ENCODE results near the gene TGFBR3.
A peak's percentile ranks its signal among the peaks of the same experiment; 100 is the strongest.

TGFBR3 gene

GRCh38 chr1:91774520-91775203 lies 111.3 kb downstream of the TGFBR3 start (continued):
- TF ChIP-seq HIC1 (tag by site-specific recombination; IDR thresholded peaks at IDR 0.05), result no peak
- TF ChIP-seq ZEB2 (tag by site-specific recombination; IDR thresholded peaks at IDR 0.05), result no peak

DNA sequence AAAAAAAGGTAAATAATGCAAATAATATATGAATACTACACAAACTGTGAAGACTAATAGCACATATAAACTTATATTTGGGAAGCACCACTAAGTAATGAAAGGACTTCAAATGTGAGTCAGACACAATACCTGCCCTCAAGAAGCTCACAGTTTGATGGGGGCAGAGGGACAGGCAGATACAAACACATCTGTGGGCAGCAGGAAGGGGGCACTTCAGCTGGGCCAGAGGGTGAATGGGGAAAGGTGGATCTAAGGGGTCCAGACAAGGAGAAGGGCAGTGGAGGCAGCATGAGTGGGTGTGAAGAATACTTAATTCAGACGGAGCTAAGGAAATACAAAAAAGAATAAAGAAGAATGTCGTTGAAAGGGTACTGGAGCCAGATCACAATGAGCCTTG lies 114.2 kb downstream of the TGFBR3 start:
- TF ChIP-seq ZNF157 (tag by site-specific recombination; IDR thresholded peaks at IDR 0.05) (no peak), ZNF529 (tag by site-specific recombination; IDR thresholded peaks at IDR 0.05; ENCODE audit: insufficient replicate concordance) (no peak), ZNF175 (tag by site-specific recombination; IDR thresholded peaks at IDR 0.05) (no peak), ZNF629 (tag by site-specific recombination; IDR thresholded peaks at IDR 0.05) (no peak), KLF16 (tag by site-specific recombination; IDR thresholded peaks at IDR 0.05) (no peak), ZNF473 (tag by site-specific recombination; IDR thresholded peaks at IDR 0.05) (no peak), HOXC10 (CRISPR knock-in tag; IDR thresholded peaks at IDR 0.05) (no peak), ZNF121 (tag by site-specific recombination; IDR thresholded peaks at IDR 0.05) (no peak), HOXD13 (CRISPR knock-in tag; IDR thresholded peaks at IDR 0.05; ENCODE audit: borderline replicate concordance) (no peak), YY1 (tag by site-specific recombination; IDR thresholded peaks at IDR 0.05) (no peak), GLI4 (tag by site-specific recombination; IDR thresholded peaks at IDR 0.05) (no peak)
- TF ChIP-seq, protein P1, sequence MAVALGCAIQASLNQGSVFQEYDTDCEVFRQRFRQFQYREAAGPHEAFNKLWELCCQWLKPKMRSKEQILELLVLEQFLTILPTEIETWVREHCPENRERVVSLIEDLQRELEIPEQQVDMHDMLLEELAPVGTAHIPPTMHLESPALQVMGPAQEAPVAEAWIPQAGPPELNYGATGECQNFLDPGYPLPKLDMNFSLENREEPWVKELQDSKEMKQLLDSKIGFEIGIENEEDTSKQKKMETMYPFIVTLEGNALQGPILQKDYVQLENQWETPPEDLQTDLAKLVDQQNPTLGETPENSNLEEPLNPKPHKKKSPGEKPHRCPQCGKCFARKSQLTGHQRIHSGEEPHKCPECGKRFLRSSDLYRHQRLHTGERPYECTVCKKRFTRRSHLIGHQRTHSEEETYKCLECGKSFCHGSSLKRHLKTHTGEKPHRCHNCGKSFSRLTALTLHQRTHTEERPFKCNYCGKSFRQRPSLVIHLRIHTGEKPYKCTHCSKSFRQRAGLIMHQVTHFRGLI (tag by site-specific recombination; IDR thresholded peaks at IDR 0.05), result no peak
- TF ChIP-seq, protein P2, sequence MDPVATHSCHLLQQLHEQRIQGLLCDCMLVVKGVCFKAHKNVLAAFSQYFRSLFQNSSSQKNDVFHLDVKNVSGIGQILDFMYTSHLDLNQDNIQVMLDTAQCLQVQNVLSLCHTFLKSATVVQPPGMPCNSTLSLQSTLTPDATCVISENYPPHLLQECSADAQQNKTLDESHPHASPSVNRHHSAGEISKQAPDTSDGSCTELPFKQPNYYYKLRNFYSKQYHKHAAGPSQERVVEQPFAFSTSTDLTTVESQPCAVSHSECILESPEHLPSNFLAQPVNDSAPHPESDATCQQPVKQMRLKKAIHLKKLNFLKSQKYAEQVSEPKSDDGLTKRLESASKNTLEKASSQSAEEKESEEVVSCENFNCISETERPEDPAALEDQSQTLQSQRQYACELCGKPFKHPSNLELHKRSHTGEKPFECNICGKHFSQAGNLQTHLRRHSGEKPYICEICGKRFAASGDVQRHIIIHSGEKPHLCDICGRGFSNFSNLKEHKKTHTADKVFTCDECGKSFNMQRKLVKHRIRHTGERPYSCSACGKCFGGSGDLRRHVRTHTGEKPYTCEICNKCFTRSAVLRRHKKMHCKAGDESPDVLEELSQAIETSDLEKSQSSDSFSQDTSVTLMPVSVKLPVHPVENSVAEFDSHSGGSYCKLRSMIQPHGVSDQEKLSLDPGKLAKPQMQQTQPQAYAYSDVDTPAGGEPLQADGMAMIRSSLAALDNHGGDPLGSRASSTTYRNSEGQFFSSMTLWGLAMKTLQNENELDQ (tag by site-specific recombination; IDR thresholded peaks at IDR 0.05; ENCODE audit: low read depth), result no peak
- Histone ChIP-seq H3K4me1 (ENCODE audit: control insufficient read depth, insufficient read depth, low read length) (no peaks in the 10 kb centered on the region), H3K9me3 (ENCODE audit: control insufficient read depth, insufficient read depth, low read depth, low read length) (no peaks in the 10 kb centered on the region), H3K27ac (ENCODE audit: extremely low read depth, low read depth, low read length) (no peak overlapping the region), H3K36me3 (ENCODE audit: control insufficient read depth in 2 of 2, insufficient read depth in 1 of 2, low read length in 2 of 2) (no peaks in the 10 kb centered on the region), H3K4me3 (ENCODE audit: low read depth, low read length) (no peak overlapping the region)
- ChIA-PET POLR2A (no interaction called here), CTCF (no interaction called here)

DNA sequence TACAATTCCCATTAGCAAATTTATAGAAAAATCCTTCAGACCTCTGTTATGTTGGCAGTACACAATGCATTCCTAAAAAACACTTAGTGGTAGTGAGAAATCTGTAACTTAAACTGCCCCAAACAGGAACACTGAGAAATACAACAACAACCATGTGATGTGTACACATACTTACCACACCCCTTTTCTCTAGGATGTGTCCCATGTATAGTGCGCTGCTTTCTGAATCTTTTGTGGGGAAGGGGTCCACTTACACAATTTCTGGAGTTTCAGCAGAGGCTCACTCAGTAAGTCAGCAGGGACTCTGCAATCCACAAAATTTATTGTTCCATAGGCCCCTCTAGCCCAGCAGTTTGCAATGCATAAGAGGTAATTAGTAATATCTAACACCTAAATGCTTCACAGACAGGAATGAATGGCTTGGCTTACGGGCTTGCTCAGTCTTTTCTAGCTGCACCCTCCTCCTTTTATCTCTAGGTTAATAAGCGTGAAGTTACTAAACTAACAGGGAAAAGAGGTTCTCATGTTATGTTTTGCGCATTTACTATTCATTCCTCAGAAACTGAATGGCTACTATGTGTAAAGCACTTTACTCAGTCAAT lies 115.2 kb downstream of the TGFBR3 start:
- ChIA-PET CTCF (no interaction called here), POLR2A (no interaction called here)
- Histone ChIP-seq H3K36me3 (ENCODE audit: control insufficient read depth in 2 of 2, insufficient read depth in 1 of 2, low read length in 2 of 2) (no peaks in the 10 kb centered on the region), H3K9me3 (ENCODE audit: control insufficient read depth, insufficient read depth, low read depth, low read length) (no peaks in the 10 kb centered on the region), H3K4me3 (ENCODE audit: low read depth, low read length) (no peak overlapping the region), H3K27ac (ENCODE audit: extremely low read depth, low read depth, low read length) (no peak overlapping the region), H3K4me1 (ENCODE audit: control insufficient read depth, insufficient read depth, low read length) (no peaks in the 10 kb centered on the region)
- TF ChIP-seq FEZF1 (tag by site-specific recombination; IDR thresholded peaks at IDR 0.05), result peak; percentile 54
- 0 out of 2 replicates have a peak, but pooled peaks have one; percentile 32 for TF ChIP-seq PRDM6 (tag by site-specific recombination; IDR thresholded peaks at IDR 0.05)
- TF ChIP-seq MEIS1 (CRISPR knock-in tag; IDR thresholded peaks at IDR 0.05; ENCODE audit: borderline replicate concordance), result no peak
- no peak for TF ChIP-seq ZNF530 (tag by site-specific recombination; IDR thresholded peaks at IDR 0.05; ENCODE audit: low read depth)
- TF ChIP-seq ZNF302 (tag by site-specific recombination; IDR thresholded peaks at IDR 0.05; ENCODE audit: low read depth), result no peak
- TF ChIP-seq ZSCAN18 (tag by site-specific recombination; IDR thresholded peaks at IDR 0.05), result no peak
- no peak for TF ChIP-seq PATZ1 (tag by site-specific recombination; IDR thresholded peaks at IDR 0.05)
